GM18873 (cell line): ENCODE measurements around the gene RIMS4.
"Not testable (repeated sequence)": the region's sequence is repeated elsewhere in the genome, so short reads cannot be mapped to it uniquely, and the experiment has no call there.

ENCODE experiments used
- ATAC-seq: cut with Tn5 transposase; IDR thresholded peaks from one replicate; pipeline ENCODE4 v1.9.1; 2021; ENCODE audit warnings: mild to moderate bottlenecking, moderate library complexity, moderate number of reproducible peaks; ENCODE audit not compliant: unreplicated experiment, low FRiP score

Gene RIMS4

GRCh38 chr20:44832724-44833123, 22.4 kb upstream of the RIMS4 start:
- ATAC-seq, result no peak

- no peak for ATAC-seq
Observed at GRCh38 chr20:44830995-44831394, 20.6 kb upstream of the RIMS4 start.

- ATAC-seq, result no peak
Observed at GRCh38 chr20:44830523-44830922, 20.2 kb upstream of the RIMS4 start.

- ATAC-seq, result no peak
Observed at GRCh38 chr20:44829688-44830087, 19.3 kb upstream of the RIMS4 start.

- ATAC-seq, result no peak
Observed at GRCh38 chr20:44828640-44829039, 18.3 kb upstream of the RIMS4 start.

- ATAC-seq, result no peak
Observed at GRCh38 chr20:44827401-44827800, 17.1 kb upstream of the RIMS4 start.

- ATAC-seq, result not testable (repeated sequence)
Observed at GRCh38 chr20:44821576-44821975, 11.2 kb upstream of the RIMS4 start.

GRCh38 chr20:44819936-44820335, 9.6 kb upstream of the RIMS4 start:
- ATAC-seq, result no peak

- no peak for ATAC-seq
Observed at GRCh38 chr20:44817143-44817910, 7.0 kb upstream of the RIMS4 start.

GRCh38 chr20:44814937-44815336, 4.6 kb upstream of the RIMS4 start:
- no peak for ATAC-seq

- ATAC-seq, result no peak
Observed at GRCh38 chr20:44811150-44811685, 872 bp upstream of the RIMS4 start.

GRCh38 chr20:44810061-44810390, 320 bp downstream of the RIMS4 start:
- ATAC-seq, result no peak

- ATAC-seq, result no peak
Observed at GRCh38 chr20:44809380-44810060, 826 bp downstream of the RIMS4 start.

GRCh38 chr20:44807684-44808056, 2.7 kb downstream of the RIMS4 start:
- ATAC-seq, result no peak

GRCh38 chr20:44807051-44807683, 3.2 kb downstream of the RIMS4 start:
- ATAC-seq, result no peak

GRCh38 chr20:44805979-44806620, 4.2 kb downstream of the RIMS4 start:
- ATAC-seq, result no peak

GRCh38 chr20:44805335-44805978, 4.9 kb downstream of the RIMS4 start:
- no peak for ATAC-seq

GRCh38 chr20:44803383-44803941, 6.9 kb downstream of the RIMS4 start:
- no peak for ATAC-seq

GRCh38 chr20:44802702-44803101, 7.6 kb downstream of the RIMS4 start:
- no peak for ATAC-seq

GRCh38 chr20:44800391-44801046, 9.8 kb downstream of the RIMS4 start:
- no peak for ATAC-seq
